MM.1S (cell line): ENCODE data around the gene MYH15.

Experiments used
- DNase-seq: peaks from one replicate; pipeline ENCODE4 v3.0.0-alpha.2; 2015
- H2AFZ ChIP-seq: fragments of 300-600 bp; sonication (generic); 2 replicates; pipeline ENCODE4 v1.6.0; 2016; ENCODE audit warnings: antibody characterized with exemption, low read length
- H3F3A ChIP-seq: fragments of 300-600 bp; sonication (generic); 2 replicates; pipeline ENCODE4 v1.6.1; 2016; ENCODE audit warnings: mild to moderate bottlenecking, antibody characterized with exemption, low read length, moderate library complexity, mixed read lengths; ENCODE audit not compliant: insufficient read depth
- H3K27ac ChIP-seq: fragments of 300-600 bp; sonication (generic); 2 replicates; pipeline ENCODE4 v1.5.1; 2016; ENCODE audit warnings: mild to moderate bottlenecking, low read length
- H3K27me3 ChIP-seq: fragments of 300-600 bp; sonication (generic); replicated peaks from 2 replicates; pipeline ENCODE4 v1.6.0; 2016; ENCODE audit warnings: low read length; ENCODE audit not compliant: insufficient read depth
- H3K36me3 ChIP-seq: fragments of 300-600 bp; sonication (generic); replicated peaks from 2 replicates; pipeline ENCODE4 v1.6.1; 2016; ENCODE audit warnings: mild to moderate bottlenecking, low read length, mixed read lengths; ENCODE audit not compliant: insufficient read depth
- H3K4me1 ChIP-seq: fragments of 300-600 bp; sonication (generic); 2 replicates; pipeline ENCODE4 v1.6.1; 2016; ENCODE audit warnings: low read length, mixed read lengths
- H3K4me2 ChIP-seq: fragments of 300-600 bp; sonication (generic); 2 replicates; pipeline ENCODE4 v1.6.0; 2016; ENCODE audit warnings: low read depth, low read length
- H3K4me3 ChIP-seq: fragments of 300-600 bp; sonication (generic); 2 replicates; pipeline ENCODE4 v1.5.1; 2016; ENCODE audit warnings: low read length, mixed read lengths
- H3K79me2 ChIP-seq: fragments of 300-600 bp; sonication (generic); 2 replicates; pipeline ENCODE4 v1.6.1; 2016; ENCODE audit warnings: mixed run types, low read length, mixed read lengths
- H3K9ac ChIP-seq: fragments of 300-600 bp; sonication (generic); 2 replicates; pipeline ENCODE4 v1.6.1; 2016; ENCODE audit warnings: low read length, mixed read lengths
- H3K9me2 ChIP-seq: fragments of 300-600 bp; sonication (generic); replicated peaks from 2 replicates; pipeline ENCODE4 v1.6.1; 2016; ENCODE audit warnings: mild to moderate bottlenecking, low read length, mixed read lengths; ENCODE audit not compliant: insufficient read depth
- H3K9me3 ChIP-seq: fragments of 300-600 bp; sonication (generic); replicated peaks from 2 replicates; pipeline ENCODE4 v1.6.1; 2016; ENCODE audit warnings: mild to moderate bottlenecking, low read length, mixed read lengths; ENCODE audit not compliant: insufficient read depth
- H4K20me1 ChIP-seq: fragments of 300-600 bp; sonication (generic); 2 replicates; pipeline ENCODE4 v1.6.1; 2016; ENCODE audit warnings: mild to moderate bottlenecking, low read length, moderate library complexity, mixed read lengths; ENCODE audit not compliant: insufficient read depth
- EZH2 ChIP-seq: fragments of 300-600 bp; sonication (generic); optimal IDR thresholded peaks from 2 replicates; pipeline ENCODE3; 2017; ENCODE audit warnings: low read depth, mild to moderate bottlenecking, antibody characterized with exemption, low read length, mixed read lengths
- EZH2phosphoT487 ChIP-seq: fragments of 300-600 bp; sonication (generic); IDR thresholded peaks from 2 replicates; pipeline ENCODE4 v1.6.1; 2018; ENCODE audit warnings: antibody characterized with exemption, low read length
- TF ChIP-seq, protein P1 (sequence below): fragments of 300-600 bp; sonication (generic); IDR thresholded peaks from 2 replicates; pipeline ENCODE4 v1.5.1; 2016; ENCODE audit warnings: antibody characterized with exemption, low read length, mixed read lengths

Gene MYH15

DNA sequence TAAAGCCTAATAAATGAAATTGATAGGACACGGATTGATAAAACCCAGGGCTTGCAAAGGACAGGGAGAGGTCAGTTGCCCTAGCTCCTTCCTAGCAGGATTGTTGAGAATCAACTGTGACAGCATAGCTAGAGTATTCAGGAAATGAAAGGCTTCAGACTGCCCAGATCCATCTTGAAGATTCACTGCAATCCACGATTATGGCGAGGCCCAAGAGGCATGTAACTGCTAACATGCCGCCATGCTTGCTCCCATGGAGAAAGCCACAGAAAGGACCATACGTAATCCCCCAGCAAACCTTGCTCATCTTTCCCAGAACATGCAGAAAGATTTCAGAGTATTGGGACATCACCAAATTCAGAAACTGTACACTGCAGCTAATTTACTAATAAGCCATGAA is 41.3 kb downstream of the MYH15 start:
- H3F3A ChIP-seq: no peaks in the 10 kb centered on the region
- H3K4me2 ChIP-seq: no peak overlapping the region
- H4K20me1 ChIP-seq: no peaks in the 10 kb centered on the region
- TF ChIP-seq EZH2phosphoT487 (no peak), EZH2 (no peak)
- TF ChIP-seq, protein P1, sequence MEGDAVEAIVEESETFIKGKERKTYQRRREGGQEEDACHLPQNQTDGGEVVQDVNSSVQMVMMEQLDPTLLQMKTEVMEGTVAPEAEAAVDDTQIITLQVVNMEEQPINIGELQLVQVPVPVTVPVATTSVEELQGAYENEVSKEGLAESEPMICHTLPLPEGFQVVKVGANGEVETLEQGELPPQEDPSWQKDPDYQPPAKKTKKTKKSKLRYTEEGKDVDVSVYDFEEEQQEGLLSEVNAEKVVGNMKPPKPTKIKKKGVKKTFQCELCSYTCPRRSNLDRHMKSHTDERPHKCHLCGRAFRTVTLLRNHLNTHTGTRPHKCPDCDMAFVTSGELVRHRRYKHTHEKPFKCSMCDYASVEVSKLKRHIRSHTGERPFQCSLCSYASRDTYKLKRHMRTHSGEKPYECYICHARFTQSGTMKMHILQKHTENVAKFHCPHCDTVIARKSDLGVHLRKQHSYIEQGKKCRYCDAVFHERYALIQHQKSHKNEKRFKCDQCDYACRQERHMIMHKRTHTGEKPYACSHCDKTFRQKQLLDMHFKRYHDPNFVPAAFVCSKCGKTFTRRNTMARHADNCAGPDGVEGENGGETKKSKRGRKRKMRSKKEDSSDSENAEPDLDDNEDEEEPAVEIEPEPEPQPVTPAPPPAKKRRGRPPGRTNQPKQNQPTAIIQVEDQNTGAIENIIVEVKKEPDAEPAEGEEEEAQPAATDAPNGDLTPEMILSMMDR: no peak
- no peak overlapping the region for H2AFZ ChIP-seq
- no peaks in the 10 kb centered on the region for H3K36me3 ChIP-seq
- H3K79me2 ChIP-seq: no peaks in the 10 kb centered on the region
- H3K9me2 ChIP-seq: no peaks in the 10 kb centered on the region
- H3K4me1 ChIP-seq: no peaks in the 10 kb centered on the region
- no peak overlapping the region for H3K9ac ChIP-seq
- H3K4me3 ChIP-seq: no peak overlapping the region
- H3K9me3 ChIP-seq: no peaks in the 10 kb centered on the region
- H3K27me3 ChIP-seq: no peaks in the 10 kb centered on the region
- no peak overlapping the region for H3K27ac ChIP-seq
- no peak for DNase-seq

DNA sequence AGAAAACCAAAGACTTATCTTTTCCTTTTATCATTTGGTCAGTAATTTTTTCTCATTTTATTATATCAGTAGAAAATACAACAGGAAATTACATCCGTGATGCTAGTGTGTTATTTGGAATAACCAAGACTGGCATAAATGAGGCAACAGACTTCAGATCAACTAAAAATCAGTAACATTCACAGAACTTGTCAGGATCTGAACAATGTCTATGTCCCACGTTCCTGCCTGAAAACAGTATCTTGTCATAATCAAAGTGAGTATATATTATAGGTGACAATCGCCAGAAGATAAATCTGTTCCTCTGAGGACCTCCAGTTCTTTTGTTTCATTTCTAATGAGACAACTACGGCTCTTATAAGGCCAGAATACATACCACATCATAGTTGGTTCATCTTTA is 41.8 kb downstream of the MYH15 start:
- no peaks in the 10 kb centered on the region for H3F3A ChIP-seq

DNA sequence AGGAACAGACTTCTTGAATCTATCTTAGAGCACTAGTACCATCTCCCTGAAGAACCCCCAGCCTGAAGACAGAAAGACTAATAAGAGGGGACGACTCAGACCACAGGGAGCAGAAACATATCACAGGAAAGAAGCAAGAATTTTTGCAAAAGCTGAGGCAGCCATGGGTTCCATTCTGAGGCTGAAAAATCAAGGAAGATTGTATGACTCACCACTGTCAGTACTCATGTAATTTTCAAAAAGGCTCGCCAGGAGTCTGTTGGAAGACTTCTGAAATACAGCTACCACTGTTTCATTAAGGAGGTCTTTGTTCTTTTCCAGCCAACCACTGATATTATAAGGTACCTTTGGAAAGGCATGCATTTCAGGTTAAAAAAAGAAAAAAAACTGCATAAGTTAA is 47.5 kb downstream of the MYH15 start:
- no peaks in the 10 kb centered on the region for H3F3A ChIP-seq
- no peak overlapping the region for H2AFZ ChIP-seq
- DNase-seq: no peak
- no peak overlapping the region for H3K27ac ChIP-seq
- no peaks in the 10 kb centered on the region for H3K9me3 ChIP-seq
- H3K36me3 ChIP-seq: no peaks in the 10 kb centered on the region
- H3K9ac ChIP-seq: no peak overlapping the region
- TF ChIP-seq EZH2phosphoT487: no peak
- TF ChIP-seq, protein P1: no peak
- TF ChIP-seq EZH2: no peak
- no peaks in the 10 kb centered on the region for H3K79me2 ChIP-seq
- H3K4me2 ChIP-seq: no peak overlapping the region
- peaks cover 11% of the 10 kb centered on the region for H3K4me1 ChIP-seq
- no peak overlapping the region for H3K4me3 ChIP-seq
- no peaks in the 10 kb centered on the region for H4K20me1 ChIP-seq
- no peaks in the 10 kb centered on the region for H3K9me2 ChIP-seq
- no peaks in the 10 kb centered on the region for H3K27me3 ChIP-seq

More for the DNA sequence above, 41.8 kb downstream of the MYH15 start:
- no peak overlapping the region for H3K4me2 ChIP-seq
- H3K79me2 ChIP-seq: no peaks in the 10 kb centered on the region
- TF ChIP-seq EZH2 (no peak), EZH2phosphoT487 (no peak)
- TF ChIP-seq, protein P1: no peak
- no peak overlapping the region for H2AFZ ChIP-seq
- H4K20me1 ChIP-seq: no peaks in the 10 kb centered on the region
- no peaks in the 10 kb centered on the region for H3K4me1 ChIP-seq
- H3K9me3 ChIP-seq: no peaks in the 10 kb centered on the region
- H3K36me3 ChIP-seq: no peaks in the 10 kb centered on the region
- H3K27me3 ChIP-seq: no peaks in the 10 kb centered on the region
- no peak overlapping the region for H3K4me3 ChIP-seq
- no peak overlapping the region for H3K27ac ChIP-seq
- no peaks in the 10 kb centered on the region for H3K9me2 ChIP-seq
- H3K9ac ChIP-seq: no peak overlapping the region
- DNase-seq: no peak
